Adrenal gland (tissue), 12 donors: ENCODE data around the gene OXNAD1. TPM values are rescaled to one million over a fixed set of nuclear protein-coding genes. Genes with fewer than 3 reads are reported as not detected.

Source experiments
- DNase-seq, 7 donors: peaks; one replicate each; pipeline ENCODE4 v3.0.0-alpha.2; 2019 to 2020
- H3K27ac ChIP-seq, 5 donors: fragments of 200-600 bp; sonication (generic) in 4 of 5; 1 replicate in 3 of 5; 2 replicates in 2 of 5; pipeline versions ENCODE4 v1.5.1 to v1.8.0; 2016 to 2020; ENCODE audit warnings: mild to moderate bottlenecking in 1 of 5
- H3K27me3 ChIP-seq: fragments of 200-600 bp; 2 replicates; pipeline ENCODE4 v1.8.0; 2021
- H3K36me3 ChIP-seq, 2 donors: fragments of 200-600 bp; replicated peaks in 1 of 2; 1 replicate in 1 of 2; 2 replicates in 1 of 2; pipeline versions ENCODE4 v1.5.1 to v1.8.0; 2018 to 2022
- H3K4me1 ChIP-seq, 2 donors: fragments of 200-600 bp; replicated peaks in 1 of 2; 1 replicate in 1 of 2; 2 replicates in 1 of 2; pipeline versions ENCODE4 v1.5.1 to v1.8.0; 2018 to 2021
- H3K4me3 ChIP-seq, 4 donors: fragments of 200-600 bp; sonication (generic) in 3 of 4; one replicate each; pipeline ENCODE4 v1.5.1; 2016 to 2018
- H3K9me3 ChIP-seq, 3 donors: fragments of 200-600 bp; sonication (generic) in 1 of 3; replicated peaks in 1 of 3; 1 replicate in 2 of 3; 2 replicates in 1 of 3; pipeline versions ENCODE4 v1.5.1 to v1.8.0; 2016 to 2021
- POLR2A ChIP-seq, 2 donors: fragments of 450-650 bp; IDR thresholded peaks; one replicate each; pipeline ENCODE4 v1.6.1; 2017; ENCODE audit warnings: antibody characterized with exemption in 2 of 2, mild to moderate bottlenecking in 2 of 2, moderate library complexity in 1 of 2
- WGBS, 4 donors: extraction: QIAGEN DNeasy Blood & Tissue Kit in 2 of 4; methylation state at CpG; one replicate each; pipeline versions ENCODE4 v1.1.5 to v1.1.7; 2013 to 2017; 5-methylcytosine and 5-hydroxymethylcytosine counted together
- intact Hi-C, 2 donors: fragments of 100-400 bp; cut with DNase I; formaldehyde crosslinking; loops; one replicate each; pipeline versions ENCODE4 v1.14.1 to v1.15.0; 2022 to 2023
- polyA plus RNA-seq, 3 donors: library from polyadenylated mRNA; stranded (reverse); fragments of 200-250 nt in 2 of 3; fragments of 350-450 nt in 1 of 3; fragmentation: Illumina TruSeq in 1 of 3; extraction: RNeasy Lipid Tissue Mini Kit (QIAGEN cat#74804) in 1 of 3; gene quantifications; one replicate each; pipeline ENCODE4 v1.2.3, GENCODE V29; 2013 to 2014
- total RNA-seq, 9 donors: library from RNA; depleted of rRNA in 4 of 9; stranded (reverse); fragments of >200 nt in 4 of 9; fragments of 120-200 nt in 1 of 9; fragmentation: NEBNext Ultra II Directional in 1 of 9; extraction: Animal tissue kit (Norgen Biotek cat#: 25700) in 1 of 9; gene quantifications; one replicate each; pipeline versions ENCODE4 v1.1.0 to v1.2.4, GENCODE V29; 2013 to 2023
- TF ChIP-seq, protein P1 (sequence below), 6 experiments: fragments of 450-650 bp in 4 of 6; fragments of 200-600 bp in 2 of 6; sonication (generic) in 1 of 6; IDR thresholded peaks; 1 replicate in 5 of 6; 2 replicates in 1 of 6; pipeline versions ENCODE4 v1.5.1 to v1.8.0; 2016 to 2021; ENCODE audit warnings: antibody characterized with exemption in 6 of 6, mild to moderate bottlenecking in 2 of 6, moderate library complexity in 1 of 6
- donor health status: healthy with polysubstance abuse.
- donor health status: Bipolar disorder and iron deficiency.
- donor health status: DM: yes; HTN: yes; CAD: no.
- donor health status: DM: no; HTN: no; CAD: no.
- donor health status: DM: no; HTN: no; CAD: no.
- donor health status: DM: yes; HTN: yes; CAD: no.

OXNAD1 gene
- total and polyA plus RNA-seq, 12 donors: 3.6 to 22.2 (median 11.2) TPM

DNA sequence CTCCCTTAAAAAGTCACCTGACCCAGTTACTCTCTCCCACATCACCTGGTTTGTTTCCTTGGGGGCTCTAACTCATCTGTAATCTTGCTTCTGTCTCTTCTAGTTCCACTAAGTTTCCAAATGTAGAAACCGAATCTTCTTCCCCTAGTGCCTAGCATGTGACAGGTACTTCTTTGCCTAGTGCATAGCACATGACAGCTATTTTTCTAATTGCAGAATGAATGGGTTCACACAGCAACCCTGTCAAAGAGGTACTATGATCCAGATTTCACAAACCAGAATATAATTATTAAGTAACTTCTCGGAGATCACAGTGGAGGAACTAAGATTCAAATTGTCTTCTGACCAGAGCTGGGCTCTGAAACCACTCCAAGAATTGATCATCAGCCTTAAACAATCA, 7.7 kb upstream of the OXNAD1 start:
- intact Hi-C loops: no loop called here
- Histone ChIP-seq H3K9me3 (no peaks in the 10 kb centered on the region), H3K4me3 (no peak overlapping the region), H3K4me1 (no peaks in the 10 kb centered on the region), H3K36me3 (peaks cover 0 to 13% of the 10 kb centered on the region in 2 donors), H3K27ac (no peak overlapping the region), H3K27me3 (no peaks in the 10 kb centered on the region)
- no peak for TF ChIP-seq POLR2A (IDR thresholded peaks at IDR 0.05)
- TF ChIP-seq, protein P1, sequence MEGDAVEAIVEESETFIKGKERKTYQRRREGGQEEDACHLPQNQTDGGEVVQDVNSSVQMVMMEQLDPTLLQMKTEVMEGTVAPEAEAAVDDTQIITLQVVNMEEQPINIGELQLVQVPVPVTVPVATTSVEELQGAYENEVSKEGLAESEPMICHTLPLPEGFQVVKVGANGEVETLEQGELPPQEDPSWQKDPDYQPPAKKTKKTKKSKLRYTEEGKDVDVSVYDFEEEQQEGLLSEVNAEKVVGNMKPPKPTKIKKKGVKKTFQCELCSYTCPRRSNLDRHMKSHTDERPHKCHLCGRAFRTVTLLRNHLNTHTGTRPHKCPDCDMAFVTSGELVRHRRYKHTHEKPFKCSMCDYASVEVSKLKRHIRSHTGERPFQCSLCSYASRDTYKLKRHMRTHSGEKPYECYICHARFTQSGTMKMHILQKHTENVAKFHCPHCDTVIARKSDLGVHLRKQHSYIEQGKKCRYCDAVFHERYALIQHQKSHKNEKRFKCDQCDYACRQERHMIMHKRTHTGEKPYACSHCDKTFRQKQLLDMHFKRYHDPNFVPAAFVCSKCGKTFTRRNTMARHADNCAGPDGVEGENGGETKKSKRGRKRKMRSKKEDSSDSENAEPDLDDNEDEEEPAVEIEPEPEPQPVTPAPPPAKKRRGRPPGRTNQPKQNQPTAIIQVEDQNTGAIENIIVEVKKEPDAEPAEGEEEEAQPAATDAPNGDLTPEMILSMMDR (IDR thresholded peaks at IDR 0.05): no peak
- 74 to 90% (median 83%) methylated on average over 2 of the region's 2 CpGs for WGBS, 4 donors
- DNase-seq: no peak

DNA sequence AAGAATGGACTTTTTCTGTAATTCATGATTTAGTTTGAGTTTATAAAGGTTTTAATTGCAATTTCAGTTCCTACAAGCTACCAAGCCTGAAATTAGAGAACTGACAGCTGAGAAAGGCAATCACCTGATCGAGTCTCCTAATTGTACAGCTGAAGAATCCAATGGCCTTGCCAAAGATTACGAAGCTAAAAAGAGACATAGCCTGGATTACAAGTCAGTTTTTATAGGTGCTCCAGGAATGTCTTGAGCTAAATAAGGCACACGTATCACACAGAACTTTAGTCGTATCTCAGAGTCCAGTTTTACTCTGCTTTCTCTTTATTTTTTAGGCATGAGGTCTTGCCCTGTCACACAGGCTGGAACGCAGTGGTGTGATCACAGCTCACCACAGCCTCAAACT, 6.8 kb upstream of the OXNAD1 start:
- Histone ChIP-seq H3K9me3 (no peaks in the 10 kb centered on the region), H3K4me3 (no peak overlapping the region), H3K27ac (no peak overlapping the region), H3K27me3 (no peaks in the 10 kb centered on the region), H3K36me3 (peaks cover 0 to 13% of the 10 kb centered on the region in 2 donors), H3K4me1 (peaks cover 0 to 7% of the 10 kb centered on the region in 2 donors)
- intact Hi-C loops: no loop called here
- WGBS, 4 donors: 68 to 91% (median 79%) methylated on average over 5 of the region's 5 CpGs
- TF ChIP-seq, protein P1 (IDR thresholded peaks at IDR 0.05): no peak
- no peak for TF ChIP-seq POLR2A (IDR thresholded peaks at IDR 0.05)
- no peak for DNase-seq

DNA sequence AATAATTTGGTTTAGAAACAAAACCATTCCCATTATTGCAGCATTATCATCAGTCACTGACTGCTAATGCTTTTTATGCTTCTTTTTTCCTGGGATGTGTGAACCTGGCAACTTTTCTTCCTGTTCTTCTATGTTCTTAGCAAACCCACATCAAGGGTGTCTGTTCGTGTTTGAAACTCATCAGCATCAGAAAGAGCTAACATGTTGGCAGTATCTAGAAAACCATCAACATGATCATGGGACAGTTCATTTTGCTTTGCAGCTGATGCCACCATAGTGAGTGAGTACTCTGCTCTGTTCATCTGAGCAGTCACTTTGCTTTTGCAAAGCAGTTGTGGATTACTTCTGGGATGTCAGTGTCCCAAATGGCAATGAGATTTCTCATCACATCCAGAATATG, 6.1 kb upstream of the OXNAD1 start:
- H3K27me3 ChIP-seq: no peaks in the 10 kb centered on the region

DNA sequence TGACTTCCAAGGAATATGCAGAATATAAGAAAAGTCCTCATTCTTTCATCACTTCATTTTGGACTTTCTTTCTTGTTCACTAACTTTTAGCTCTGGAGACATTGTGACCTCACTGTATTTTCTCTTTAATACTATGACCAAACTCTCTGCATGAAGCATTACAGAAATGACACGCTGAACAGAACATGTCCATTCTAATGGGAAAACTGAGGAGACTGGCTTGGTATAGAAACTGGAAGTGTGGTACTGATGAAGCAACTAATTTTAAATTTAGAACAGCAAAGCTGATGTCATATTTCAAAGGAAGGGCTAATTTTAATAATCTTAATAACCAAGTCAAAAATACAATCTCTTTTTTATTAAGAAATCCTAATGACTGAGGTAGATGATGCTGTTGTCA, 5.0 kb upstream of the OXNAD1 start:
- no peak for DNase-seq
- H3K4me1 ChIP-seq: peaks cover 6 to 18% of the 10 kb centered on the region in 2 donors
- H3K36me3 ChIP-seq: peaks cover 0 to 13% of the 10 kb centered on the region in 2 donors
- H3K27me3 ChIP-seq: no peaks in the 10 kb centered on the region
- WGBS, 4 donors: 78 to 85% (median 79%) methylated on average over 1 of the region's 1 CpG
- TF ChIP-seq, protein P1 (IDR thresholded peaks at IDR 0.05): no peak
- no peak for TF ChIP-seq POLR2A (IDR thresholded peaks at IDR 0.05)
- H3K4me3 ChIP-seq: no peak overlapping the region
- H3K9me3 ChIP-seq: no peaks in the 10 kb centered on the region
- no peak overlapping the region for H3K27ac ChIP-seq
- intact Hi-C loops: no loop called here

More for the DNA sequence above, 6.1 kb upstream of the OXNAD1 start:
- no peaks in the 10 kb centered on the region for H3K9me3 ChIP-seq
- no peak overlapping the region for H3K27ac ChIP-seq
- H3K4me3 ChIP-seq: no peak overlapping the region
- H3K36me3 ChIP-seq: peaks cover 0 to 13% of the 10 kb centered on the region in 2 donors
- peaks cover 2 to 14% of the 10 kb centered on the region in 2 donors for H3K4me1 ChIP-seq
- intact Hi-C loops: no loop called here
- 71 to 85% (median 78%) methylated on average over 1 of the region's 1 CpG for WGBS, 4 donors
- no peak for DNase-seq
- TF ChIP-seq, protein P1 (IDR thresholded peaks at IDR 0.05): no peak
- no peak for TF ChIP-seq POLR2A (IDR thresholded peaks at IDR 0.05)
